Kidney capillary endothelial cell (primary cell): Measurements from ENCODE around the gene TAS1R1.

Experiments used
- DNase-seq: peaks from one replicate; pipeline ENCODE4 v3.0.0-alpha.2; 2018; ENCODE audit warnings: low spot score

Gene TAS1R1

GRCh38 chr1:6554907-6555778, at the start of gene TAS1R1:
Gene TAS1R1, plus strand, starts transcription at chr1:6555307. Its CDS starts 67 bp downstream, at chr1:6555374.
- DNase-seq, result no peak

- DNase-seq, result no peak
Observed at GRCh38 chr1:6505367-6506209, 49.5 kb upstream of the TAS1R1 start.

- DNase-seq, result no peak
Observed at GRCh38 chr1:6506210-6507036, 48.7 kb upstream of the TAS1R1 start.

- no peak for DNase-seq
Observed at GRCh38 chr1:6507037-6507428, 48.1 kb upstream of the TAS1R1 start.

- DNase-seq, result no peak
Observed at GRCh38 chr1:6507461-6507911, 47.6 kb upstream of the TAS1R1 start.

GRCh38 chr1:6508154-6508815, 46.8 kb upstream of the TAS1R1 start:
- no peak for DNase-seq

GRCh38 chr1:6508816-6509189, 46.3 kb upstream of the TAS1R1 start:
- no peak for DNase-seq

GRCh38 chr1:6509220-6509918, 45.7 kb upstream of the TAS1R1 start:
- no peak for DNase-seq

GRCh38 chr1:6509919-6510291, 45.2 kb upstream of the TAS1R1 start:
- no peak for DNase-seq

GRCh38 chr1:6510493-6510892, 44.6 kb upstream of the TAS1R1 start:
- no peak for DNase-seq

GRCh38 chr1:6511056-6511455, 44.1 kb upstream of the TAS1R1 start:
- no peak for DNase-seq

GRCh38 chr1:6511561-6512244, 43.4 kb upstream of the TAS1R1 start:
- DNase-seq, result no peak

GRCh38 chr1:6512245-6512907, 42.7 kb upstream of the TAS1R1 start:
- no peak for DNase-seq

GRCh38 chr1:6512908-6513280, 42.2 kb upstream of the TAS1R1 start:
- DNase-seq, result no peak

- DNase-seq, result no peak
Observed at GRCh38 chr1:6513320-6513801, 41.7 kb upstream of the TAS1R1 start.

GRCh38 chr1:6515771-6516170, 39.3 kb upstream of the TAS1R1 start:
- peak; percentile 45 for DNase-seq

- no peak for DNase-seq
Observed at GRCh38 chr1:6517435-6517851, 37.7 kb upstream of the TAS1R1 start.

GRCh38 chr1:6519491-6519934, 35.6 kb upstream of the TAS1R1 start:
- no peak for DNase-seq

- DNase-seq, result no peak
Observed at GRCh38 chr1:6519935-6520671, 35.0 kb upstream of the TAS1R1 start.
